DOHH2 (cell line): ENCODE results near the gene MYEF2.

ENCODE experiments used
- H3F3A ChIP-seq: fragments of 200-600 bp; sonication (generic), shearing (Covaris generic); 2 replicates; pipeline ENCODE4 v1.6.0; 2016; ENCODE audit warnings: antibody characterized with exemption, mild to moderate bottlenecking; ENCODE audit not compliant: control insufficient read depth, insufficient read depth
- H3K27ac ChIP-seq: fragments of 200-600 bp; sonication (generic); 2 replicates; pipeline ENCODE4 v1.5.1; 2014; ENCODE audit warnings: low read depth, mild to moderate bottlenecking, low read length, moderate library complexity
- H3K27me3 ChIP-seq: fragments of 200-600 bp; sonication (generic); 2 replicates; pipeline ENCODE4 v1.6.1; 2014; ENCODE audit warnings: mild to moderate bottlenecking, low read length, mixed read lengths; ENCODE audit not compliant: control insufficient read depth
- H3K36me3 ChIP-seq: fragments of 200-600 bp; sonication (generic); 2 replicates; pipeline ENCODE4 v1.6.1; 2014; ENCODE audit warnings: mild to moderate bottlenecking, low read length, moderate library complexity, mixed read lengths; ENCODE audit not compliant: control insufficient read depth
- H3K4me1 ChIP-seq: fragments of 200-600 bp; sonication (generic); 2 replicates; pipeline ENCODE4 v1.6.1; 2014; ENCODE audit warnings: mild to moderate bottlenecking, low read length, mixed read lengths; ENCODE audit not compliant: control insufficient read depth
- H3K4me2 ChIP-seq: fragments of 200-600 bp; sonication (generic); 2 replicates; pipeline ENCODE4 v1.6.0; 2014; ENCODE audit warnings: mild to moderate bottlenecking, low read length, moderate library complexity
- H3K4me3 ChIP-seq: fragments of 200-600 bp; sonication (generic); 2 replicates; pipeline ENCODE4 v1.5.1; 2014; ENCODE audit warnings: mild to moderate bottlenecking, low read length, mixed read lengths
- H3K79me2 ChIP-seq: fragments of 200-600 bp; sonication (generic); 2 replicates; pipeline ENCODE4 v1.6.1; 2014; ENCODE audit warnings: mild to moderate bottlenecking, low read length, mixed read lengths; ENCODE audit not compliant: control insufficient read depth
- H3K9me2 ChIP-seq: fragments of 200-600 bp; sonication (generic); replicated peaks from 2 replicates; pipeline ENCODE4 v1.6.1; 2014; ENCODE audit warnings: mild to moderate bottlenecking, low read length, mixed read lengths; ENCODE audit not compliant: control insufficient read depth
- H3K9me3 ChIP-seq: fragments of 200-600 bp; sonication (generic); 2 replicates; pipeline ENCODE4 v1.6.1; 2014; ENCODE audit warnings: antibody characterized with exemption, low read length, mixed read lengths; ENCODE audit not compliant: control insufficient read depth, insufficient read depth
- H4K20me1 ChIP-seq: fragments of 200-600 bp; sonication (generic); 2 replicates; pipeline ENCODE4 v1.6.0; 2014; ENCODE audit warnings: low read depth, mild to moderate bottlenecking, antibody characterized with exemption, low read length, moderate library complexity; ENCODE audit not compliant: control insufficient read depth, insufficient read depth
- EZH2phosphoT487 ChIP-seq: fragments of 200-600 bp; sonication (generic); IDR thresholded peaks from 2 replicates; pipeline ENCODE4 v1.6.1; 2017; ENCODE audit warnings: borderline replicate concordance, mild to moderate bottlenecking, antibody characterized with exemption, low read length, moderate library complexity, mixed read lengths
- TF ChIP-seq, protein P1 (sequence below): fragments of 200-600 bp; sonication (generic); IDR thresholded peaks from one replicate; pipeline ENCODE4 v1.5.1; 2014; ENCODE audit warnings: antibody characterized with exemption, mild to moderate bottlenecking, low read depth, low read length; ENCODE audit not compliant: poor library complexity, severe bottlenecking

Gene MYEF2, protein sequence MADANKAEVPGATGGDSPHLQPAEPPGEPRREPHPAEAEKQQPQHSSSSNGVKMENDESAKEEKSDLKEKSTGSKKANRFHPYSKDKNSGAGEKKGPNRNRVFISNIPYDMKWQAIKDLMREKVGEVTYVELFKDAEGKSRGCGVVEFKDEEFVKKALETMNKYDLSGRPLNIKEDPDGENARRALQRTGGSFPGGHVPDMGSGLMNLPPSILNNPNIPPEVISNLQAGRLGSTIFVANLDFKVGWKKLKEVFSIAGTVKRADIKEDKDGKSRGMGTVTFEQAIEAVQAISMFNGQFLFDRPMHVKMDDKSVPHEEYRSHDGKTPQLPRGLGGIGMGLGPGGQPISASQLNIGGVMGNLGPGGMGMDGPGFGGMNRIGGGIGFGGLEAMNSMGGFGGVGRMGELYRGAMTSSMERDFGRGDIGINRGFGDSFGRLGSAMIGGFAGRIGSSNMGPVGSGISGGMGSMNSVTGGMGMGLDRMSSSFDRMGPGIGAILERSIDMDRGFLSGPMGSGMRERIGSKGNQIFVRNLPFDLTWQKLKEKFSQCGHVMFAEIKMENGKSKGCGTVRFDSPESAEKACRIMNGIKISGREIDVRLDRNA

DNA sequence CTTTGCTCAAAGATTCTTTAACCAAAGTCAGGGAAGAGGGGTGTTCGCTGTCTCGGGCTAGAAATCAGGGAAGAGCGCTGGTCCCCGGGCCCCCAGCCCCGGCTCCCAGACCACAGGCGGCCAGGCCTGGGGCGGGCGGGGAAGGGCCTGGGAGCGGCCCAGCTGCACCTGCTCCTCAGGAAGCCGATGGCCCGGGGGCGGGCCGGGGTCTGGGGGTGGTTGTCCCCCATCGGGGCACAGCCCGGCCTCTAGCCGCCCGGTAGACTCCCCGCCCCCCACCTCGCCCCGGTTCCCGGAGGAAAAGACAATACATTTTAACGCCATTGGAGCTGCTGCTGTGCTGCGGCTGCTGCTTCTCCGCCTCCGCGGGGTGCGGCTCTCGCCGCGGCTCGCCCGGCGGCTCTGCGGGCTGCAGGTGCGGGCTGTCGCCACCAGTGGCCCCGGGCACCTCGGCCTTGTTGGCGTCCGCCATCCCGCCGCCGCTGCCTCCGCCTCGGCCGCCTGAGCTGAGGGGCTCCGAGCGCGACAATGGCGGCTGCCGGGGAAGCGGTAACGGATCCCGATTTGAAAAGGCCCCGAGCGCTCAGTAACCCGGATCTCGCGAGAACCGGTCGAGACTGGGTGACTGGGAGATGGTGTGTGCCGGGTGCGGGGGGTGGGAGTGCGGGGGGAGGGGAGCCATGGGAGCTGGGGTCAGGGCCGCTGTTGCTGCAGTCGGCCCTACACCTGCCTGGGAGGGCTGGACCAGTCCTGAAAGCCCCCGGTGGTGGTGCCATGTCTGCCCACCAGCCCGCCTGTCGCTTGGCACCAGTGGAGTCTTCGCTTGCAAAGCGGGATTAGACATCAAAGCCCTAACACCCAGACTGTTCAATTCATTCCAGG lies at the start of gene MYEF2:
Gene MYEF2, minus strand, starts transcription at position 530 of the 882 bp plus-strand sequence. Its CDS starts 58 bp downstream, at position 472.
- Histone ChIP-seq H3K27ac (peak within 1 kb of the TSS; percentile 57), H3K79me2 (peaks cover 50% of the 10 kb centered on the region), H3K9me3 (no peaks in the 10 kb centered on the region), H3K4me3 (peak within 1 kb of the TSS; percentile 74), H3K36me3 (peaks cover 11% of the 10 kb centered on the region), H3K27me3 (0 out of 2 replicates have a peak, but pooled peaks cover 2% of the 10 kb centered on the region), H3K9me2 (no peaks in the 10 kb centered on the region), H3K4me1 (peaks cover 25% of the 10 kb centered on the region), H4K20me1 (no peaks in the 10 kb centered on the region), H3F3A (no peaks in the 10 kb centered on the region), H3K4me2 (peak within 1 kb of the TSS; percentile 75)
- no peak for TF ChIP-seq EZH2phosphoT487
- TF ChIP-seq, protein P1, sequence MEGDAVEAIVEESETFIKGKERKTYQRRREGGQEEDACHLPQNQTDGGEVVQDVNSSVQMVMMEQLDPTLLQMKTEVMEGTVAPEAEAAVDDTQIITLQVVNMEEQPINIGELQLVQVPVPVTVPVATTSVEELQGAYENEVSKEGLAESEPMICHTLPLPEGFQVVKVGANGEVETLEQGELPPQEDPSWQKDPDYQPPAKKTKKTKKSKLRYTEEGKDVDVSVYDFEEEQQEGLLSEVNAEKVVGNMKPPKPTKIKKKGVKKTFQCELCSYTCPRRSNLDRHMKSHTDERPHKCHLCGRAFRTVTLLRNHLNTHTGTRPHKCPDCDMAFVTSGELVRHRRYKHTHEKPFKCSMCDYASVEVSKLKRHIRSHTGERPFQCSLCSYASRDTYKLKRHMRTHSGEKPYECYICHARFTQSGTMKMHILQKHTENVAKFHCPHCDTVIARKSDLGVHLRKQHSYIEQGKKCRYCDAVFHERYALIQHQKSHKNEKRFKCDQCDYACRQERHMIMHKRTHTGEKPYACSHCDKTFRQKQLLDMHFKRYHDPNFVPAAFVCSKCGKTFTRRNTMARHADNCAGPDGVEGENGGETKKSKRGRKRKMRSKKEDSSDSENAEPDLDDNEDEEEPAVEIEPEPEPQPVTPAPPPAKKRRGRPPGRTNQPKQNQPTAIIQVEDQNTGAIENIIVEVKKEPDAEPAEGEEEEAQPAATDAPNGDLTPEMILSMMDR = no peak

DNA sequence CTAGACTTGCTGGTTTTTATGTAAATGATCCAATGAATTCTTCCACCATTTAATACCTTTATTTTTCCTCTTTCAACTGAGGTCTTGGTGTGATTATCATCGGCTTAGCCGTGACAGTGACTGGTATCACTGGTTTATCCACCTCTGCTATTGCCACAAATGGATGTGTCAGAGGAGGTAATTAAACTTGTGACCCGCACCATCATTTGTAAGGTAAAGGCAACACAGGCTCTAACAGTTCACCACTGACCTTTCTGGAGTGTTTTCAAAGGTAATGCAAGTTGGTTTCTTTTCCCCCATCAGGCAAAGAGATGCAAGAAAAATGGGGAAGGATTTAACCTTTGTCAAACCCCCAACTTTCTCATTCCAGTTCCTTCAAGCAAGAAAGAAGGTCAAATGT lies 47.7 kb upstream of the MYEF2 start:
- Histone ChIP-seq H4K20me1 (no peaks in the 10 kb centered on the region), H3K79me2 (no peaks in the 10 kb centered on the region), H3K4me3 (no peak overlapping the region), H3K4me2 (no peak overlapping the region), H3K9me3 (no peaks in the 10 kb centered on the region), H3K27ac (no peak overlapping the region), H3K27me3 (0 out of 2 replicates have a peak, but pooled peaks cover 3% of the 10 kb centered on the region), H3K9me2 (no peaks in the 10 kb centered on the region), H3F3A (no peaks in the 10 kb centered on the region), H3K4me1 (no peaks in the 10 kb centered on the region), H3K36me3 (no peaks in the 10 kb centered on the region)
- no peak for TF ChIP-seq EZH2phosphoT487
- TF ChIP-seq, protein P1 = no peak

DNA sequence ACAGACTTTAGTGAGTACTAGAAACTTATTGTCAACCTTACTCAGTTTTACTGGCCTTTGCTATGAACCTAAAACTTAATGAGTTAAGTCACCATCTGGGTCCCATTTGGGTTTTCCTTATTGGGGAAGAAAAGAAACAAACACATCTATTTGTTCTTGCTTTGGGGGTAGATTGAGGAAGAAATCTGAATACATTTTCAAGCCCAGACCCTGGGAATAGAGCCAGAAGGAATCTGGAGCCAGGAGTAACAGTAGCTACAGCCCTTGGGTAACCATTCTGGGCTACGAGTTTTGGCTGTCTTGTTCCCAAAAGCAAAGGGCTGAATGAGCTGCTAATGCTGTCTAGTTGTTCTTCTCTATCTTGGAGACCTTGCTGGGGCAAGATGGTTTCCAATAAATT lies 44.5 kb upstream of the MYEF2 start:
- Histone ChIP-seq H3K4me1 (no peaks in the 10 kb centered on the region), H3F3A (no peaks in the 10 kb centered on the region), H3K4me3 (no peak overlapping the region), H3K9me3 (no peaks in the 10 kb centered on the region), H3K27me3 (0 out of 2 replicates have a peak, but pooled peaks cover 3% of the 10 kb centered on the region), H3K27ac (no peak overlapping the region), H4K20me1 (no peaks in the 10 kb centered on the region), H3K79me2 (no peaks in the 10 kb centered on the region), H3K9me2 (no peaks in the 10 kb centered on the region), H3K4me2 (no peak overlapping the region), H3K36me3 (no peaks in the 10 kb centered on the region)
- no peak for TF ChIP-seq EZH2phosphoT487
- TF ChIP-seq, protein P1 = no peak
